Measurements from ENCODE around the gene C20orf202.

DNA sequence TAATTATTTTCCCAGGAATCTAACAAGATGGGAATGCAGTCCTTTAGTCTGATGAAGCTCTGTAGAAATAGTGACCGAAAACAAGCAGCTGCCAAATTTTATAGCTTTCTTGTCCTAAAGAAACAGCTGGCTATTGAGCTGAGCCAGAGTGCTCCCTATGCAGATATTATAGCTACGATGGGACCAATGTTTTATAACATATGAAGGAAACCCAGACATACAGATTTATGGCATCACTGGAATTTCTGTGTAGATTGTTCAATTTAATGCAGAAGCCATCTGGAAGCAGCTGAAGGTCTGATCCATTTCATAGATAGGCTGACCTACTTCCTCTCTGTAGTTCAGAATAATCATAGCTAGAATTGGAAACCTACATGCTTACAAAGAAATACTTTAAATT lies 51.0 kb downstream of the C20orf202 start:
- TF ChIP-seq GATA2 (IDR thresholded peaks at IDR 0.05; ENCODE audit: low read depth, low read length) (peak; percentile 87; the same call in 1 of the 2 replicates), GATA3 (IDR thresholded peaks at IDR 0.05; ENCODE audit: low read depth, low read length) (peak; percentile 76)
